B cell (primary cell): ENCODE data around the gene STIMATE. TPM values are rescaled to one million over a fixed set of nuclear protein-coding genes. Genes with fewer than 3 reads are reported as not detected.

Experiments used
- ATAC-seq: fragments of 200-7000 bp; cut with Tn5 transposase; one replicate; pipeline ENCODE4 v1.10.0; 2021; ENCODE audit warnings: low read depth, mild to moderate bottlenecking, moderate number of reproducible peaks, moderate library complexity
- CTCF ChIA-PET: fragments of 350-600 bp; sonication (Branson Sonifier 250); formaldehyde crosslinking; loops from one replicate; lab custom pipeline; 2021; ENCODE audit warnings: antibody characterized with exemption, inconsistent platforms; lab: Charles Lee
- POLR2A ChIA-PET: fragments of 350-600 bp; sonication (Branson Sonifier 250); formaldehyde crosslinking; loops from one replicate; lab custom pipeline; 2021; ENCODE audit warnings: antibody characterized with exemption; lab: Charles Lee
- DNase-seq: peaks from one replicate; pipeline ENCODE4 v3.0.0; 2013
- H2AFZ ChIP-seq: 2 replicates; pipeline ENCODE4 v1.6.1; 2012; ENCODE audit warnings: mild to moderate bottlenecking, low read depth, low read length; ENCODE audit not compliant: insufficient read depth, poor library complexity, severe bottlenecking
- H3K27ac ChIP-seq, 2 donors: 1 replicate in 1 of 2; 2 replicates in 1 of 2; pipeline ENCODE4 v1.5.1; 2012 to 2013; ENCODE audit warnings: low read length in 2 of 2, mild to moderate bottlenecking in 2 of 2, moderate library complexity in 1 of 2
- H3K27me3 ChIP-seq, 4 experiments: fragments of 200-600 bp in 1 of 4; sonication (generic) in 1 of 4; replicated peaks in 1 of 4; 1 replicate in 2 of 4; 2 replicates in 2 of 4; pipeline versions ENCODE4 v1.6.1 to v1.7.0; 2013 to 2016; ENCODE audit warnings: low read length in 3 of 4, mild to moderate bottlenecking in 2 of 4, mixed read lengths in 1 of 4, moderate library complexity in 1 of 4; ENCODE audit not compliant: insufficient read depth in 4 of 4, control insufficient read depth in 3 of 4; ENCODE audit errors: control extremely low read depth in 1 of 4
- H3K36me3 ChIP-seq, 2 experiments: replicated peaks in 1 of 2; 1 replicate in 1 of 2; 2 replicates in 1 of 2; pipeline versions ENCODE4 v1.6.1 to v1.7.1; 2013; ENCODE audit warnings: low read length in 1 of 2; ENCODE audit not compliant: insufficient read depth in 2 of 2, control insufficient read depth in 1 of 2; ENCODE audit errors: control extremely low read depth in 1 of 2, extremely low read depth in 1 of 2
- H3K4me1 ChIP-seq, 2 donors: fragments of 200-600 bp in 1 of 2; sonication (generic) in 1 of 2; 1 replicate in 1 of 2; 2 replicates in 1 of 2; pipeline versions ENCODE4 v1.5.1 to v1.6.1; 2013 to 2017; ENCODE audit warnings: low read length in 2 of 2; ENCODE audit not compliant: control insufficient read depth in 2 of 2, insufficient read depth in 2 of 2
- H3K4me2 ChIP-seq: replicated peaks from 2 replicates; pipeline ENCODE3; 2012; ENCODE audit warnings: mild to moderate bottlenecking, low read depth, low read length; ENCODE audit not compliant: poor library complexity, severe bottlenecking
- H3K4me3 ChIP-seq, 5 experiments: fragments of 200-600 bp in 1 of 5; sonication (generic) in 1 of 5; 1 replicate in 3 of 5; 2 replicates in 2 of 5; pipeline versions ENCODE4 v1.5.1 to v1.7.0; 2011 to 2016; ENCODE audit warnings: low read length in 4 of 5, mild to moderate bottlenecking in 4 of 5, low read depth in 2 of 5, control low read depth in 1 of 5, moderate library complexity in 1 of 5; ENCODE audit not compliant: insufficient read depth in 1 of 5; ENCODE audit errors: control extremely low read depth in 1 of 5, extremely low read depth in 1 of 5
- H3K79me2 ChIP-seq: fragments of 200-600 bp; sonication (generic); one replicate; pipeline ENCODE4 v1.6.0; 2016; ENCODE audit warnings: low read length; ENCODE audit not compliant: control insufficient read depth, insufficient read depth
- H3K9ac ChIP-seq: fragments of 200-600 bp; sonication (generic); 2 replicates; pipeline ENCODE4 v1.6.1; 2017; ENCODE audit warnings: mild to moderate bottlenecking, low read length, moderate library complexity
- H3K9me3 ChIP-seq, 3 donors: one replicate each; pipeline versions ENCODE4 v1.6.1 to v1.7.1; 2013; ENCODE audit warnings: low read length in 2 of 3; ENCODE audit not compliant: control insufficient read depth in 2 of 3, insufficient read depth in 1 of 3; ENCODE audit errors: control extremely low read depth in 1 of 3
- H4K20me1 ChIP-seq: 2 replicates; pipeline ENCODE4 v1.6.0; 2012; ENCODE audit warnings: mild to moderate bottlenecking, low read length; ENCODE audit not compliant: insufficient read depth, control insufficient read depth, poor library complexity, severe bottlenecking
- H3K27ac Mint-ChIP-seq: one replicate; pipeline ENCODE4 v1.8.0; 2021; ENCODE audit warnings: mixed read lengths
- H3K27me3 Mint-ChIP-seq: one replicate; pipeline ENCODE4 v1.8.0; 2021; ENCODE audit warnings: mixed read lengths
- H3K4me1 Mint-ChIP-seq: one replicate; pipeline ENCODE4 v1.8.0; 2021; ENCODE audit warnings: mixed read lengths
- H3K4me3 Mint-ChIP-seq: one replicate; pipeline ENCODE4 v1.8.0; 2021; ENCODE audit warnings: mixed read lengths
- H3K9me3 Mint-ChIP-seq: one replicate; pipeline ENCODE4 v1.8.0; 2022; ENCODE audit warnings: mixed read lengths; ENCODE audit not compliant: insufficient read depth
- CTCF ChIP-seq: fragments of 200-600 bp; IDR thresholded peaks from one replicate; pipeline ENCODE4 v1.8.0; 2022; ENCODE audit warnings: antibody characterized with exemption, mild to moderate bottlenecking
- EZH2 ChIP-seq: IDR thresholded peaks from 2 replicates; pipeline ENCODE4 v1.6.1; 2012; ENCODE audit warnings: borderline replicate concordance, low read depth, mild to moderate bottlenecking, moderate library complexity, low read length; ENCODE audit not compliant: insufficient read depth, poor library complexity, severe bottlenecking
- WGBS: methylation state at CpG from one replicate; pipeline ENCODE4 v1.1.5; 2013; ENCODE audit warnings: missing lambda C conversion rate; ENCODE audit not compliant: insufficient coverage; 5-methylcytosine and 5-hydroxymethylcytosine counted together
- intact Hi-C: fragments of 100-400 bp; cut with micrococcal nuclease; formaldehyde crosslinking; loops from one replicate; pipeline ENCODE4 v1.10.0; 2022
- polyA plus RNA-seq: library from polyadenylated mRNA; depleted of rRNA; stranded (reverse); fragments of >200 nt; gene quantifications from 2 replicates; pipeline ENCODE4 v1.2.3, GENCODE V29; 2012
- total RNA-seq, 2 donors: library from RNA; stranded (reverse); fragments of 120-200 nt in 1 of 2; gene quantifications; 1 replicate in 1 of 2; 2 replicates in 1 of 2; pipeline versions ENCODE4 v1.2.3 to v1.2.4, GENCODE V29; 2013 to 2022

The STIMATE gene
- total and polyA plus RNA-seq, 2 donors (not counting 1 experiment from before 2014, with no cell fraction given): 24.6 to 38.4 TPM

GRCh38 chr3:52880474-52880873, 16.9 kb downstream of the STIMATE start:
- Mint-ChIP-seq H3K4me3 (no peak overlapping the region), H3K27ac (no peak overlapping the region), H3K4me1 (peaks cover 6% of the 10 kb centered on the region), H3K9me3 (no peaks in the 10 kb centered on the region), H3K27me3 (no peaks in the 10 kb centered on the region)
- Histone ChIP-seq H3K4me3 (no peak overlapping the region), H4K20me1 (peaks cover 17% of the 10 kb centered on the region), H3K27me3 (no peaks in the 10 kb centered on the region), H3K9me3 (no peaks in the 10 kb centered on the region), H3K4me1 (no peaks in the 10 kb centered on the region), H3K9ac (no peak overlapping the region), H3K4me2 (no peak overlapping the region), H3K36me3 (peaks cover 0 to 11% of the 10 kb centered on the region in 2 experiments), H3K79me2 (peaks cover 41% of the 10 kb centered on the region), H2AFZ (no peak overlapping the region), H3K27ac (no peak overlapping the region)
- ChIA-PET POLR2A (no interaction called here), CTCF (no interaction called here)
- TF ChIP-seq EZH2: no peak
- no peak for TF ChIP-seq CTCF
- ATAC-seq: no peak
- no peak for DNase-seq
- 70% methylated on average over 2 of the region's 3 CpGs for WGBS
- intact Hi-C loops: no loop called here

- Histone ChIP-seq H3K4me3 (no peak overlapping the region), H3K27me3 (no peaks in the 10 kb centered on the region), H3K9me3 (no peaks in the 10 kb centered on the region), H3K4me2 (no peak overlapping the region), H3K4me1 (peaks cover 0 to 2% of the 10 kb centered on the region in 2 donors), H4K20me1 (peaks cover 17% of the 10 kb centered on the region), H3K36me3 (peaks cover 0 to 6% of the 10 kb centered on the region in 2 experiments), H2AFZ (no peak overlapping the region), H3K79me2 (peaks cover 39% of the 10 kb centered on the region), H3K27ac (no peak overlapping the region), H3K9ac (no peak overlapping the region)
- no peak for DNase-seq
- intact Hi-C loops: no loop called here
- no peak for ATAC-seq
- ChIA-PET POLR2A (no interaction called here), CTCF (interaction anchor here (1.0 kb wide), 1 partner anchor 193 kb away, joined by 3 read pairs; no protein-coding TSS in a partner anchor)
- TF ChIP-seq EZH2 (no peak), CTCF (no peak)
- H3K27ac Mint-ChIP-seq: no peak overlapping the region
- no peaks in the 10 kb centered on the region for H3K9me3 Mint-ChIP-seq
- H3K27me3 Mint-ChIP-seq: no peaks in the 10 kb centered on the region
- H3K4me3 Mint-ChIP-seq: no peak overlapping the region
- 96% methylated on average over 4 of the region's 5 CpGs for whole genome bisulfite sequencing
- H3K4me1 Mint-ChIP-seq: peaks cover 9% of the 10 kb centered on the region
Measured at GRCh38 chr3:52880047-52880446, 17.3 kb downstream of the STIMATE start.
